ENCODE data around the gene CASP8. TPM values are rescaled to one million over a fixed set of nuclear protein-coding genes. Genes with fewer than 3 reads are reported as not detected.

CASP8 gene
- total and polyA plus RNA-seq, 9 of the 15 experiments (the other 6 are each of a cell fraction or from before 2014, with no cell fraction given): 10.2 to 31.4 (median 19.4) TPM

GRCh38 chr2:201264472-201265173 is 4.3 kb downstream of the CASP8 start (continued):
- TF ChIP-seq ZNF395 (CRISPR knock-in tag; IDR thresholded peaks at IDR 0.05): no peak
- no peak for TF ChIP-seq SUPT5H (IDR thresholded peaks at IDR 0.05)
- TF ChIP-seq ZBTB8A (IDR thresholded peaks at IDR 0.05; ENCODE audit: partially characterized antibody): no peak

DNA sequence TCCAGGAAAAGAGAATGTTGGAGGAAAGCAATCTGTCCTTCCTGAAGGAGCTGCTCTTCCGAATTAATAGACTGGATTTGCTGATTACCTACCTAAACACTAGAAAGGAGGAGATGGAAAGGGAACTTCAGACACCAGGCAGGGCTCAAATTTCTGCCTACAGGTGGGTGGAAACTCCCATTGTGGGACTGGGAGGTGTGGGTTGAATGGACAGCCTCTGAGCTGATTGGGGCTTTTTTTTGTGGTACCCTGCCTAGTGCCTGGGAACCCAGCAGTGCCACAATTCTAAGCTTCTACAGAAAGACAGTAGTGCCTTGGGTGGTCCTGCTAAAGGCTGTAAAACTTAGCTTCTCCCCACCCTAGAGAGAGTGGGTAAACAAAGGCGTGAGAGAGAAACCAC is 6.3 kb downstream of the CASP8 start:
- BruUV-seq (replicated peaks): no TSS peak
- Histone ChIP-seq H4K20me1 (replicated peaks; ENCODE audit: control insufficient read depth, insufficient read depth, low read length) (no peaks in the 10 kb centered on the region), H3K9ac (ENCODE audit: insufficient read depth in 1 of 2, low read depth in 2 of 2, low read length in 2 of 2) (no peak overlapping the region), H3K36me3 (ENCODE audit: control insufficient read depth, insufficient read depth, low read length) (peaks cover 25% of the 10 kb centered on the region; the same call in 2 of the 3 replicates), H2AFZ (ENCODE audit: low read depth, low read length) (no peak overlapping the region), H3K4me1 (replicated peaks in 1 of 2; ENCODE audit: control insufficient read depth in 2 of 2, insufficient read depth in 2 of 2, low read length in 2 of 2) (peaks cover 0 to 20% of the 10 kb centered on the region in 2 experiments; a peak in 4 of 5 replicates), H3K9me3 (replicated peaks; ENCODE audit: control insufficient read depth, insufficient read depth, low read depth, low read length) (no peaks in the 10 kb centered on the region), H3K79me2 (ENCODE audit: control insufficient read depth, insufficient read depth, low read length) (peaks cover 36% of the 10 kb centered on the region), H3K4me3 (no peak overlapping the region), H3K4me2 (ENCODE audit: insufficient read depth, low read length) (no peak overlapping the region), H3K27ac (ENCODE audit: extremely low read depth, low read depth, low read length) (no peak overlapping the region), H3K27me3 (ENCODE audit: control insufficient read depth in 2 of 2, insufficient read depth in 2 of 2, low read length in 2 of 2) (no peaks in the 10 kb centered on the region), H3K9me1 (ENCODE audit: control insufficient read depth, insufficient read depth, low read length) (no peaks in the 10 kb centered on the region)
- intact Hi-C loops (cut with micrococcal nuclease): no loop called here
- ChIA-PET CTCF (ENCODE audit: low intra/inter-chr PET ratio) (no interaction called here), POLR2A (interaction anchor here (1.3 kb wide), 1 partner anchor 20 kb away, joined by 5 read pairs; no protein-coding TSS in a partner anchor)
- no peak for FAIRE-seq
- in situ Hi-C loops (cut with MboI): no loop called here
- no peak for TF ChIP-seq ELF4 (CRISPR knock-in tag; IDR thresholded peaks at IDR 0.05)
- TF ChIP-seq TFAP4 (CRISPR knock-in tag; IDR thresholded peaks at IDR 0.05; ENCODE audit: borderline replicate concordance): no peak
- TF ChIP-seq, protein P1, sequence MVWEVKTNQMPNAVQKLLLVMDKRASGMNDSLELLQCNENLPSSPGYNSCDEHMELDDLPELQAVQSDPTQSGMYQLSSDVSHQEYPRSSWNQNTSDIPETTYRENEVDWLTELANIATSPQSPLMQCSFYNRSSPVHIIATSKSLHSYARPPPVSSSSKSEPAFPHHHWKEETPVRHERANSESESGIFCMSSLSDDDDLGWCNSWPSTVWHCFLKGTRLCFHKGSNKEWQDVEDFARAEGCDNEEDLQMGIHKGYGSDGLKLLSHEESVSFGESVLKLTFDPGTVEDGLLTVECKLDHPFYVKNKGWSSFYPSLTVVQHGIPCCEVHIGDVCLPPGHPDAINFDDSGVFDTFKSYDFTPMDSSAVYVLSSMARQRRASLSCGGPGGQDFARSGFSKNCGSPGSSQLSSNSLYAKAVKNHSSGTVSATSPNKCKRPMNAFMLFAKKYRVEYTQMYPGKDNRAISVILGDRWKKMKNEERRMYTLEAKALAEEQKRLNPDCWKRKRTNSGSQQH (CRISPR knock-in tag; IDR thresholded peaks at IDR 0.05): no peak
- no peak for TF ChIP-seq PRMT5 (CRISPR knock-in tag; IDR thresholded peaks at IDR 0.05)
- no peak for TF ChIP-seq PCBP2 (IDR thresholded peaks at IDR 0.05; ENCODE audit: low read depth, low read length, poor library complexity, severe bottlenecking)
- 78% methylated on average over 2 of the region's 2 CpGs for WGBS (ENCODE audit: insufficient coverage, low coverage, missing lambda C conversion rate)
- no peak for ATAC-seq
- DNase-seq (ENCODE audit: extremely low read depth in 1 of 4, low spot score in 3 of 4): no peak
